Measurements from ENCODE around the gene AGR2.

The AGR2 gene

DNA sequence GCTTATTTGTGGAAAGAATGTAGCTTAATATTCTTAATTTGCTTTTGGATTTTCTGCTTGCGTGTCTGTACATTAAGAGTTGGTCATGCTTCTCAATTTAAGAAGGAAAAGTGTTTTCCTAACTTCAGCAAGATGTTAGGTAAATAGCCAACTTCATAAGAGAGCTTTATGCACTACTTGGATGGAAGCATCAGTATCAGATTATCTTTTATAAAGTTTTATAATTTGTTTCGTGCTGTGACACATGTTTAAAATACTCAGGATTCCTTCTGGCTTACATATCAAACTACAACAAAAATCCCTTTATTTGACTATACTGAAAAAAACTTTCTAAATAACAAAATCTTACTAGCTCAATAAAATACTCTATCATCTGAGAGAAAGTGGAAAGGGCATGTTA is 34.8 kb upstream of the AGR2 start:
- 100% methylated on average over 1 of the region's 2 CpGs; no CpG with 5 or more reads in 1 of the 2 experiments for WGBS, 2 experiments (ENCODE audit: insufficient coverage in 2 of 2)
- no peaks in the 10 kb centered on the region for H3K9me3 ChIP-seq (ENCODE audit: control insufficient read depth, low read length)
- H3K4me1 ChIP-seq (ENCODE audit: control insufficient read depth, insufficient read depth, low read length, poor library complexity, severe bottlenecking), result peaks cover 7% of the 10 kb centered on the region
- no peaks in the 10 kb centered on the region for H3K36me3 ChIP-seq (ENCODE audit: control insufficient read depth, insufficient read depth, low read length)
- no peak overlapping the region for H3K27ac ChIP-seq (ENCODE audit: low read depth, low read length, severe bottlenecking)
- H3K4me3 ChIP-seq (ENCODE audit: extremely low read depth, insufficient read depth, low read length, poor library complexity, severe bottlenecking), result no peak overlapping the region

DNA sequence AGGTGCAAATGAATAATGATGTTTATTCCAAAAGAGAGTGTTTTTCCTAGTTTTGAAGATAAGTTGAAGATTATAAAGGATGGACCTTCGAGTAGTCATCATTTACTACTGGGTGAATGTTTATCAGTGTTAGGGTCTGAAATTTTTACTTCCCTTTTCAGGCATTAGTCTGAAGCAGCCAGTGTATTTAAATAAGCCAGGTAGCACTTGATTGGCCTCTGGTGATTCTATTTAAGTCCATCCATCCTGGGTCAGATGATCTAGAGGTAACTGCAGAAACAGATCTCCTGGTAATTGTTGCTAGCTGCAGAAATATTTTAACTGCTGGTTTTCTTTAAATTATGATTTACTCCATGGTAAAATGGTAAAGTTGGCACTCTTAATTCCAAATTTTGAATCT is 34.1 kb upstream of the AGR2 start:
- no peak overlapping the region for H3K27ac ChIP-seq (ENCODE audit: low read depth, low read length, severe bottlenecking)
- no peak overlapping the region for H3K4me3 ChIP-seq (ENCODE audit: extremely low read depth, insufficient read depth, low read length, poor library complexity, severe bottlenecking)
- no peaks in the 10 kb centered on the region for H3K9me3 ChIP-seq (ENCODE audit: control insufficient read depth, low read length)
- H3K4me1 ChIP-seq (ENCODE audit: control insufficient read depth, insufficient read depth, low read length, poor library complexity, severe bottlenecking), result peaks cover 7% of the 10 kb centered on the region
- 100% methylated on average over 1 of the region's 1 CpG for WGBS, 2 experiments (ENCODE audit: insufficient coverage in 2 of 2)
- H3K36me3 ChIP-seq (ENCODE audit: control insufficient read depth, insufficient read depth, low read length), result no peaks in the 10 kb centered on the region

DNA sequence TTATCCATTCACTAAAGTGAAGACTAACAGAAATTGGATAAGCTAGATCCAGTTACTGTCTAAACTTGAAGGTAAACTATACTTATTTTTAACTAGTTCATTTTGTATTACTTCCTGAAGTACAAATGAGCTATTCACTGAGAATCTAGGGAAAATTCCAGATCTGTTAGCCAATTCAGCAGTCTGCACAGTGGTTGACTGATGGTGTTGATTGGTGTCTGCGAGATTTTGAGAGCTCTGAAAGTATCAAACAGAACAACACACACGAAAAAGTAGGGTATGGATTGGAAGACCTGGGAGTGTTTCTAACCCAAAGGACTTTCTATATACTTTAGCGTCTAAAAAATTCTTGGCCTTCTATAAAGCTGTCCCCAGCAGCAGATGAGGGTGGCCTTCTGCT is 33.6 kb upstream of the AGR2 start:
- Histone ChIP-seq H3K9me3 (ENCODE audit: control insufficient read depth, low read length) (no peaks in the 10 kb centered on the region), H3K36me3 (ENCODE audit: control insufficient read depth, insufficient read depth, low read length) (no peaks in the 10 kb centered on the region), H3K4me1 (ENCODE audit: control insufficient read depth, insufficient read depth, low read length, poor library complexity, severe bottlenecking) (peaks cover 7% of the 10 kb centered on the region), H3K4me3 (ENCODE audit: extremely low read depth, insufficient read depth, low read length, poor library complexity, severe bottlenecking) (no peak overlapping the region), H3K27ac (ENCODE audit: low read depth, low read length, severe bottlenecking) (no peak overlapping the region)
- WGBS, 2 experiments (ENCODE audit: insufficient coverage in 2 of 2), result 94% methylated on average over 2 of the region's 3 CpGs; no CpG with 5 or more reads in 1 of the 2 experiments

DNA sequence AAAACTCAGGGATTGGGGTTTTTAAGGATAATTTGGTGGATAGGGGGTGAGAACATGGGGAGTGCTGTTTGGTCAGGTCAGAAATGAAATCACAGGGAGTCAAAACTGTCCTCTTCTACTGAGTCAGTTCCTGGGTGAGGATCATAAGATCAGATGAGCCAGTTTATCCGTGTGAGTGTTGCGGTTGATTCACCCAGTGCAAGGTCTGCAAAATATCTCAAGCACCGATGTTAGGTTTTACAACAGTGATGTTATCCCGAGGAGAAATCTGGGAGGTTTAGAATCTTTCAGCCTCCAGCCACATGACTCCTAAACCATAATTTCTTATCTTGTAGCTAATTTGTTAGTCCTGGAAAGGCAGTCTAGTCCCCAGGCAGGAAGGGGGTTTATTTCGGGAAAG is 31.7 kb upstream of the AGR2 start:
- Histone ChIP-seq H3K9me3 (ENCODE audit: control insufficient read depth, low read length) (no peaks in the 10 kb centered on the region), H3K4me3 (ENCODE audit: extremely low read depth, insufficient read depth, low read length, poor library complexity, severe bottlenecking) (no peak overlapping the region), H3K27ac (ENCODE audit: low read depth, low read length, severe bottlenecking) (no peak overlapping the region), H3K36me3 (ENCODE audit: control insufficient read depth, insufficient read depth, low read length) (no peaks in the 10 kb centered on the region), H3K4me1 (ENCODE audit: control insufficient read depth, insufficient read depth, low read length, poor library complexity, severe bottlenecking) (peaks cover 1% of the 10 kb centered on the region)
- 97% methylated on average over 3 of the region's 5 CpGs; no CpG with 5 or more reads in 1 of the 2 experiments for WGBS, 2 experiments (ENCODE audit: insufficient coverage in 2 of 2)

DNA sequence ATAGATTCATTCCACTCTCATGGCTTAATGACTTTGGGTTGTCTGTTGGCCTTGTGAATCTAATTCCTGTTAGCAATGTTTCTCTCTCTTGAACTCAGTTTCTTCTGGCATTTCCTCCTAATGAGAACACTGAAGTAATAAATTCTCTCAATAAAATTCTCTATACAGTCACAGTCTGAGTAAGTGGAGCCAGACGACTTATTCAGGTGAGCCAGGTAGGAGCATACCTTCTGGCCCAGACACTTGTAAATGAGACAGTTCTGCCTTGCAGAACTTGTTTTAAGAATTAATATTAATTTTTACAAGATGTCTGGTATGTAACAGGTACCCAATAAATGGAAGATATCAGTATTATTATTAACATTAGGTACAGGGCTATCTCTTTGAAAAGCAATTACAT is 28.6 kb upstream of the AGR2 start:
- Histone ChIP-seq H3K36me3 (ENCODE audit: control insufficient read depth, insufficient read depth, low read length) (no peaks in the 10 kb centered on the region), H3K4me1 (ENCODE audit: control insufficient read depth, insufficient read depth, low read length, poor library complexity, severe bottlenecking) (no peaks in the 10 kb centered on the region), H3K4me3 (ENCODE audit: extremely low read depth, insufficient read depth, low read length, poor library complexity, severe bottlenecking) (no peak overlapping the region), H3K9me3 (ENCODE audit: control insufficient read depth, low read length) (no peaks in the 10 kb centered on the region), H3K27ac (ENCODE audit: low read depth, low read length, severe bottlenecking) (no peak overlapping the region)
- 80% methylated on average over 1 of the region's 1 CpG; no CpG with 5 or more reads in 1 of the 2 experiments for WGBS, 2 experiments (ENCODE audit: insufficient coverage in 2 of 2)

DNA sequence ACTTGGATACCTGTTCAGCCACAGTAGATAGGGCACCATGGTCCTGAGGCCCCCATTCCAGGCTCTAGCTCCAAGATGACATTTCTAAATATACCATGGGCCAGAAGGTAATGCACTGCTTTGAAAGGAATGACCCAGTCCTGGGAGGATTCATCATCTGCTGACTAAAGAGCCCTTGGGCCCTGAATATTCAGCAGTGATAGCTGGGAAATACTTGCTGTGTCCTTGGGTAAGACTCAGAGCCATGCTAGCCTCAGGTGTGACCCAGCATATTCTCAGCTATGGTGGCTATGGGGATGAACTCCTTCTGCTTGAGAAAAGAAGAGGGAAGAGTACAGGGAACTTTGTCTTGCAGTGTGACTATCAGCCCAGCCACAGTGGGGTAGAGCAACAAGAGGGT is 21.3 kb upstream of the AGR2 start:
- Histone ChIP-seq H3K9me3 (ENCODE audit: control insufficient read depth, low read length) (no peaks in the 10 kb centered on the region), H3K4me1 (ENCODE audit: control insufficient read depth, insufficient read depth, low read length, poor library complexity, severe bottlenecking) (no peaks in the 10 kb centered on the region), H3K27ac (ENCODE audit: low read depth, low read length, severe bottlenecking) (no peak overlapping the region), H3K4me3 (ENCODE audit: extremely low read depth, insufficient read depth, low read length, poor library complexity, severe bottlenecking) (no peak overlapping the region), H3K36me3 (ENCODE audit: control insufficient read depth, insufficient read depth, low read length) (no peaks in the 10 kb centered on the region)

DNA sequence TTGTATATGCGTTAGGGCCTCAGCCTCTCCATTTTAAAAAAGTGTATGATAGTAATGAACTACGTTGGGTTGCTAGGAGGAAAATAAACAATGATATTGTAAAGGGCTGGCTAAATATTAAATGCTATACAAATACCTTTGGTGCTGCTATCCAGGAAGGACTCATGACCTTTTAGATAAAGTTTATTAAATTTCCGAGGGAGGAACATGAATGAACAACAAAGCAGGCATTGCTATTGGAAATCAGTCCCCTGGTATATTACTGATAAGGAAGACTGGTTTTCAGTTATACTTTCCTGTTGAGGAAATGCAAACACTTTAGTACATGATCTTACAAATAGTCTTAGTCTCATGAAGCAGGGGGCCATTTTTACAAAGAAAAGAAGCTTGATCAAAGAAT is 17.2 kb upstream of the AGR2 start:
- H3K9me3 ChIP-seq (ENCODE audit: control insufficient read depth, low read length), result no peaks in the 10 kb centered on the region
- H3K4me1 ChIP-seq (ENCODE audit: control insufficient read depth, insufficient read depth, low read length, poor library complexity, severe bottlenecking), result no peaks in the 10 kb centered on the region
- H3K4me3 ChIP-seq (ENCODE audit: extremely low read depth, insufficient read depth, low read length, poor library complexity, severe bottlenecking), result no peak overlapping the region
- no peaks in the 10 kb centered on the region for H3K36me3 ChIP-seq (ENCODE audit: control insufficient read depth, insufficient read depth, low read length)
- no peak overlapping the region for H3K27ac ChIP-seq (ENCODE audit: low read depth, low read length, severe bottlenecking)
- WGBS, 2 experiments (ENCODE audit: insufficient coverage in 2 of 2), result 94% methylated on average over 2 of the region's 3 CpGs; no CpG with 5 or more reads in 1 of the 2 experiments

DNA sequence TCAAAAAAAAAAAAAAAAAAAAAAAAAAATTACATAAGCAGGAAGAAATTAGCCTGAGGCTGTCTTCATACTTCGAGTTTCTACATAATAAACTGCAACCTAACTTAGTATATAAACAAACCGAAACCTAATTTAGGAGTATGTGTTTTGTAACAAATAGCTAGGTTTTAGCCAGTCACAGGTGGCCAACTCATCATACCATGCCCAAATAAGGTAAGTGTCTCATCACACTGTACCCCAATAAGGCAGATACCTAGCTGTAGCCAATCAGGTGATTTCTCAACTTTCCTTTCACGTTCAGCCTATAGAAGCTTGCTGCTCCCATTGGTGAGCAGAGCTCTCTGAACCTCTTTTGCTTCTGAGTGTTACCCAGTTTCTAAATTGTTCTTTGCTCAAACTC is 13.9 kb upstream of the AGR2 start:
- H3K4me3 ChIP-seq (ENCODE audit: extremely low read depth, insufficient read depth, low read length, poor library complexity, severe bottlenecking), result no peak overlapping the region
- H3K27ac ChIP-seq (ENCODE audit: low read depth, low read length, severe bottlenecking), result no peak overlapping the region
- WGBS, 2 experiments (ENCODE audit: insufficient coverage in 2 of 2), result 69 to 83% methylated on average over 1 of the region's 3 CpGs
- H3K9me3 ChIP-seq (ENCODE audit: control insufficient read depth, low read length), result no peaks in the 10 kb centered on the region
- no peaks in the 10 kb centered on the region for H3K36me3 ChIP-seq (ENCODE audit: control insufficient read depth, insufficient read depth, low read length)
- no peaks in the 10 kb centered on the region for H3K4me1 ChIP-seq (ENCODE audit: control insufficient read depth, insufficient read depth, low read length, poor library complexity, severe bottlenecking)

DNA sequence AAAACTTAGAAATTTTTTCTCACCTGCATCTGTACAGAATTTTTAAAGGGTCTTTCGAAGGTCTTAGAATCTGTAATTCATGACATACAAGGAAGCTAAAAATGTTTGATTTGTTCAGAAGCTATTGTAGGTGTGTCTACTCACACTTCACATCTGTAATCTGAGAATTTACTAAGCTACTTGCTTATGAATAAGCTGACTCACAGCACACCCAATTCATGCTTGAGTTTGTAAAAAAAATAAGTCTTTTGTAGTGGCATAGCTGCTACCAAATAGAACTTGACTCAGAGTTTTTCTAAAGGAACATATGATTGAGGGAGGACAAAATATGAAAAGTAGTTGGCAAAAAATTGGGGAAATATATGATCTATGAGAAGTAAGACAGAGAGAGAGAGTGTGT is 12.7 kb upstream of the AGR2 start:
- WGBS, 2 experiments (ENCODE audit: insufficient coverage in 2 of 2), result no CpG with 5 or more reads among the region's 1 CpG
- Histone ChIP-seq H3K4me3 (ENCODE audit: extremely low read depth, insufficient read depth, low read length, poor library complexity, severe bottlenecking) (no peak overlapping the region), H3K27ac (ENCODE audit: low read depth, low read length, severe bottlenecking) (no peak overlapping the region)

DNA sequence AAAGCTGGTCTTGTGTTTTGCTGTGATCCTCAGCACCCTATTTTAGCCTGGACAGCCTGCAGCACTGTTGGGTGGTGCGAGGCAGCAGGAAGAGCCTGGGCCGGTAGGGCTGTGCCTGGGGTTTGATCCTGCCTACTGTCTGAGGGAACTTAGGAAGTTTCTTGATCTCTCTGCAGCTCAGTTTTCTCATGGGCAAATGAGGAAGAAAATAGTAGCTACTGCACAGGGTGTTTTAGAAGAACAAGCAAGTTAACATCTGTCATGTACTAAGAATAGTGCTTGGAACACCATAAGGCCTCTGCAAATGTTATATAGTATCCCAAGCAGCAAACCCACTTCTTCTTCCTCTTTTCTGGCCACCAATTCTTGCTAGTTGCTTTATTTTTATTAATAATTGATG is 12.0 kb upstream of the AGR2 start:
- Histone ChIP-seq H3K9me3 (ENCODE audit: control insufficient read depth, low read length) (no peaks in the 10 kb centered on the region), H3K4me1 (ENCODE audit: control insufficient read depth, insufficient read depth, low read length, poor library complexity, severe bottlenecking) (no peaks in the 10 kb centered on the region), H3K4me3 (ENCODE audit: extremely low read depth, insufficient read depth, low read length, poor library complexity, severe bottlenecking) (no peak overlapping the region), H3K27ac (ENCODE audit: low read depth, low read length, severe bottlenecking) (no peak overlapping the region), H3K36me3 (ENCODE audit: control insufficient read depth, insufficient read depth, low read length) (no peaks in the 10 kb centered on the region)
- WGBS, 2 experiments (ENCODE audit: insufficient coverage in 2 of 2), result 50 to 100% methylated on average over 1 to 2 of the region's 2 CpGs

More for the DNA sequence above, 12.7 kb upstream of the AGR2 start:
- no peaks in the 10 kb centered on the region for H3K9me3 ChIP-seq (ENCODE audit: control insufficient read depth, low read length)
- H3K4me1 ChIP-seq (ENCODE audit: control insufficient read depth, insufficient read depth, low read length, poor library complexity, severe bottlenecking), result no peaks in the 10 kb centered on the region
- H3K36me3 ChIP-seq (ENCODE audit: control insufficient read depth, insufficient read depth, low read length), result no peaks in the 10 kb centered on the region

DNA sequence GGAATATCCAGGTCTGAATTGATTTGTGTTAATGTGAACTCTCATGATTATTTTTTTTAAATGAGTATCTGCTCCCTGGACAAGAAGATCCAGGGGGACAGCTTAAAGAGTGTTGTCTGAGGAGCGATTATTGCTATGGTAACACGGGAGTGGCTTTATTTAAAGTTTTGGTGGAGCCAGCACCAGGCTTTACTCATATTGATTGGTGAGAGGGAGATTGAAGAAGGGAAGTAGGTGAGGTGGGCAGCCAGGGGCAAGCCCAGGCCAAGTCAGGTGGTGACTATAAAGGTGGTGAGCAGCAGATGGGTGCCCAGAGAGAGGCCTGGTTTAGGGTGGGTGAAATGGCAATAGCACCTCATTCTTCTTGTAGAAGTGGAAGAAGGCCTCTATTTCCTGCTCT is 10.2 kb upstream of the AGR2 start:
- Histone ChIP-seq H3K4me1 (ENCODE audit: control insufficient read depth, insufficient read depth, low read length, poor library complexity, severe bottlenecking) (no peaks in the 10 kb centered on the region), H3K36me3 (ENCODE audit: control insufficient read depth, insufficient read depth, low read length) (no peaks in the 10 kb centered on the region), H3K27ac (ENCODE audit: low read depth, low read length, severe bottlenecking) (no peak overlapping the region), H3K9me3 (ENCODE audit: control insufficient read depth, low read length) (no peaks in the 10 kb centered on the region), H3K4me3 (ENCODE audit: extremely low read depth, insufficient read depth, low read length, poor library complexity, severe bottlenecking) (no peak overlapping the region)
- 100% methylated on average over 2 of the region's 2 CpGs for WGBS, 2 experiments (ENCODE audit: insufficient coverage in 2 of 2)

DNA sequence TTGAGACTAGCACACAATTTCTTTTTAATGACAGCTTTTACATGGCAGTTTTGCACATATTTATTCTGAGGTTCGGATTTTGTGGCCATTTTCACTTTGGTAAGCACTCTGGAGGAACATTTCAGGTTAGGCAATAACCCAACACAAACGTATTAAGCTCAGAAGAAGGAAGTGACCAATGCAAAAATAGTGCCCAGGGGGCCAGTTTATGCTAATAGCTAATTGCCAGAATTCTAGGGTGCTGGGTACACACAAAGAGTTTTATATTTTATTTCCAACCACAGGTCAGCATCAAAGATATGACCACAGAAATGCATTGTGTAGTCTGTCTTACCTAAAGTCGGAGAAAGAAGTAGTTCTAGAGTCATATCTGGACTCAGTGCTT is 8.4 kb upstream of the AGR2 start:
- Histone ChIP-seq H3K4me1 (ENCODE audit: control insufficient read depth, insufficient read depth, low read length, poor library complexity, severe bottlenecking) (no peaks in the 10 kb centered on the region), H3K4me3 (ENCODE audit: extremely low read depth, insufficient read depth, low read length, poor library complexity, severe bottlenecking) (no peak overlapping the region), H3K27ac (ENCODE audit: low read depth, low read length, severe bottlenecking) (no peak overlapping the region), H3K36me3 (ENCODE audit: control insufficient read depth, insufficient read depth, low read length) (no peaks in the 10 kb centered on the region), H3K9me3 (ENCODE audit: control insufficient read depth, low read length) (no peaks in the 10 kb centered on the region)
- 68 to 83% methylated on average over 1 to 2 of the region's 3 CpGs for WGBS, 2 experiments (ENCODE audit: insufficient coverage in 2 of 2)
